NCI-H1694 treated with DMSO at 0.1 percent for 48 hours (cell line): ENCODE measurements around the gene HBM.
A peak's percentile ranks its signal among the peaks of the same experiment; 100 is the strongest.
"Not testable (repeated sequence)": the region's sequence is repeated elsewhere in the genome, so short reads cannot be mapped to it uniquely, and the experiment has no call there.

ENCODE experiments used
- DNase-seq: peaks from one replicate; lab custom pipeline; 2025; lab: John Stamatoyannopoulos, UW

HBM gene

GRCh38 chr16:169014-169413 is 3.2 kb downstream of the HBM start:
- no peak for DNase-seq

DNA sequence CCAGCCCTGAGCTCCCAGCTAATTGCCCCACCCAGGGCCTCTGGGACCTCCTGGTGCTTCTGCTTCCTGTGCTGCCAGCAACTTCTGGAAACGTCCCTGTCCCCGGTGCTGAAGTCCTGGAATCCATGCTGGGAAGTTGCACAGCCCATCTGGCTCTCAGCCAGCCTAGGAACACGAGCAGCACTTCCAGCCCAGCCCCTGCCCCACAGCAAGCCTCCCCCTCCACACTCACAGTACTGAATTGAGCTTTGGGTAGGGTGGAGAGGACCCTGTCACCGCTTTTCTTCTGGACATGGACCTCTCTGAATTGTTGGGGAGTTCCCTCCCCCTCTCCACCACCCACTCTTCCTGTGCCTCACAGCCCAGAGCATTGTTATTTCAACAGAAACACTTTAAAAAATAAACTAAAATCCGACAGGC is 4.3 kb downstream of the HBM start:
- DNase-seq: not testable (repeated sequence)

- DNase-seq: no peak
These were observed 5.0 kb downstream of the HBM start for GRCh38 chr16:170788-171187.

DNA sequence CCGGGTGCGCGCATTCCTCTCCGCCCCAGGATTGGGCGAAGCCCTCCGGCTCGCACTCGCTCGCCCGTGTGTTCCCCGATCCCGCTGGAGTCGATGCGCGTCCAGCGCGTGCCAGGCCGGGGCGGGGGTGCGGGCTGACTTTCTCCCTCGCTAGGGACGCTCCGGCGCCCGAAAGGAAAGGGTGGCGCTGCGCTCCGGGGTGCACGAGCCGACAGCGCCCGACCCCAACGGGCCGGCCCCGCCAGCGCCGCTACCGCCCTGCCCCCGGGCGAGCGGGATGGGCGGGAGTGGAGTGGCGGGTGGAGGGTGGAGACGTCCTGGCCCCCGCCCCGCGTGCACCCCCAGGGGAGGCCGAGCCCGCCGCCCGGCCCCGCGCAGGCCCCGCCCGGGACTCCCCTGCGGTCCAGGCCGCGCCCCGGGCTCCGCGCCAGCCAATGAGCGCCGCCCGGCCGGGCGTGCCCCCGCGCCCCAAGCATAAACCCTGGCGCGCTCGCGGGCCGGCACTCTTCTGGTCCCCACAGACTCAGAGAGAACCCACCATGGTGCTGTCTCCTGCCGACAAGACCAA is 6.7 kb downstream of the HBM start, which contains the start of gene HBA2:
TSS of gene HBA2 (plus strand) at position 503 of the 568 bp plus-strand sequence. CDS start at position 540, 37 bp downstream.
- DNase-seq: not testable (repeated sequence)

GRCh38 chr16:173211-173854 is 7.6 kb downstream of the HBM start:
- DNase-seq: not testable (repeated sequence)

DNA sequence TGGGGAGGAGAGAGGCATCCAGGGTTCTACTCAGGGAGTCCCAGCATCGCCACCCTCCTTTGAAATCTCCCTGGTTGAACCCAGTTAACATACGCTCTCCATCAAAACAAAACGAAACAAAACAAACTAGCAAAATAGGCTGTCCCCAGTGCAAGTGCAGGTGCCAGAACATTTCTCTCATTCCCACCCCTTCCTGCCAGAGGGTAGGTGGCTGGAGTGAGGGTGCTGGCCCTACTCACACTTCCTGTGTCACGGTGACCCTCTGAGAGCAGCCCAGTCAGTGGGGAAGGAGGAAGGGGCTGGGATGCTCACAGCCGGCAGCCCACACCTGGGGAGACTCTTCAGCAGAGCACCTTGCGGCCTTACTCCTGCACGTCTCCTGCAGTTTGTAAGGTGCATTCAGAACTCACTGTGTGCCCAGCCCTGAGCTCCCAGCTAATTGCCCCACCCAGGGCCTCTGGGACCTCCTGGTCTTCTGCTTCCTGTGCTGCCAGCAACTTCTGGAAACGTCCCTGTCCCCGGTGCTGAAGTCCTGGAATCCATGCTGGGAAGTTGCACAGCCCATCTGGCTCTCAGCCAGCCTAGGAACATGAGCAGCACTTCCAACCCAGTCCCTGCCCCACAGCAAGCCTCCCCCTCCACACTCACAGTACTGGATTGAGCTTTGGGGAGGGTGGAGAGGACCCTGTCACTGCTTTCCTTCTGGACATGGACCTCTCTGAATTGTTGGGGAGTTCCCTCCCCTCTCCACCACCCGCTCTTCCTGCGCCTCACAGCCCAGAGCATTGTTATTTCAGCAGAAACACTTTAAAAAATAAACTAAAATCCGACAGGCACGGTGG is 8.4 kb downstream of the HBM start:
- DNase-seq: not testable (repeated sequence)

- no peak for DNase-seq
These were observed 9.5 kb downstream of the HBM start for GRCh38 chr16:175011-175949.

GRCh38 chr16:176006-176405 is 10.2 kb downstream of the HBM start:
- not testable (repeated sequence) for DNase-seq

DNA sequence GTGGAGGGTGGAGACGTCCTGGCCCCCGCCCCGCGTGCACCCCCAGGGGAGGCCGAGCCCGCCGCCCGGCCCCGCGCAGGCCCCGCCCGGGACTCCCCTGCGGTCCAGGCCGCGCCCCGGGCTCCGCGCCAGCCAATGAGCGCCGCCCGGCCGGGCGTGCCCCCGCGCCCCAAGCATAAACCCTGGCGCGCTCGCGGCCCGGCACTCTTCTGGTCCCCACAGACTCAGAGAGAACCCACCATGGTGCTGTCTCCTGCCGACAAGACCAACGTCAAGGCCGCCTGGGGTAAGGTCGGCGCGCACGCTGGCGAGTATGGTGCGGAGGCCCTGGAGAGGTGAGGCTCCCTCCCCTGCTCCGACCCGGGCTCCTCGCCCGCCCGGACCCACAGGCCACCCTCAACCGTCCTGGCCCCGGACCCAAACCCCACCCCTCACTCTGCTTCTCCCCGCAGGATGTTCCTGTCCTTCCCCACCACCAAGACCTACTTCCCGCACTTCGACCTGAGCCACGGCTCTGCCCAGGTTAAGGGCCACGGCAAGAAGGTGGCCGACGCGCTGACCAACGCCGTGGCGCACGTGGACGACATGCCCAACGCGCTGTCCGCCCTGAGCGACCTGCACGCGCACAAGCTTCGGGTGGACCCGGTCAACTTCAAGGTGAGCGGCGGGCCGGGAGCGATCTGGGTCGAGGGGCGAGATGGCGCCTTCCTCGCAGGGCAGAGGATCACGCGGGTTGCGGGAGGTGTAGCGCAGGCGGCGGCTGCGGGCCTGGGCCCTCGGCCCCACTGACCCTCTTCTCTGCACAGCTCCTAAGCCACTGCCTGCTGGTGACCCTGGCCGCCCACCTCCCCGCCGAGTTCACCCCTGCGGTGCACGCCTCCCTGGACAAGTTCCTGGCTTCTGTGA is 11.0 kb downstream of the HBM start, which contains the start of gene HBA1:
TSS of gene HBA1 (plus strand) at position 204 of the 906 bp plus-strand sequence. CDS start at position 241, 37 bp downstream.
- DNase-seq: not testable (repeated sequence)

DNA sequence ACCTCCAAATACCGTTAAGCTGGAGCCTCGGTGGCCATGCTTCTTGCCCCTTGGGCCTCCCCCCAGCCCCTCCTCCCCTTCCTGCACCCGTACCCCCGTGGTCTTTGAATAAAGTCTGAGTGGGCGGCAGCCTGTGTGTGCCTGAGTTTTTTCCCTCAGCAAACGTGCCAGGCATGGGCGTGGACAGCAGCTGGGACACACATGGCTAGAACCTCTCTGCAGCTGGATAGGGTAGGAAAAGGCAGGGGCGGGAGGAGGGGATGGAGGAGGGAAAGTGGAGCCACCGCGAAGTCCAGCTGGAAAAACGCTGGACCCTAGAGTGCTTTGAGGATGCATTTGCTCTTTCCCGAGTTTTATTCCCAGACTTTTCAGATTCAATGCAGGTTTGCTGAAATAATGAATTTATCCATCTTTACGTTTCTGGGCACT is 11.6 kb downstream of the HBM start:
- DNase-seq: peak; percentile 98

DNA sequence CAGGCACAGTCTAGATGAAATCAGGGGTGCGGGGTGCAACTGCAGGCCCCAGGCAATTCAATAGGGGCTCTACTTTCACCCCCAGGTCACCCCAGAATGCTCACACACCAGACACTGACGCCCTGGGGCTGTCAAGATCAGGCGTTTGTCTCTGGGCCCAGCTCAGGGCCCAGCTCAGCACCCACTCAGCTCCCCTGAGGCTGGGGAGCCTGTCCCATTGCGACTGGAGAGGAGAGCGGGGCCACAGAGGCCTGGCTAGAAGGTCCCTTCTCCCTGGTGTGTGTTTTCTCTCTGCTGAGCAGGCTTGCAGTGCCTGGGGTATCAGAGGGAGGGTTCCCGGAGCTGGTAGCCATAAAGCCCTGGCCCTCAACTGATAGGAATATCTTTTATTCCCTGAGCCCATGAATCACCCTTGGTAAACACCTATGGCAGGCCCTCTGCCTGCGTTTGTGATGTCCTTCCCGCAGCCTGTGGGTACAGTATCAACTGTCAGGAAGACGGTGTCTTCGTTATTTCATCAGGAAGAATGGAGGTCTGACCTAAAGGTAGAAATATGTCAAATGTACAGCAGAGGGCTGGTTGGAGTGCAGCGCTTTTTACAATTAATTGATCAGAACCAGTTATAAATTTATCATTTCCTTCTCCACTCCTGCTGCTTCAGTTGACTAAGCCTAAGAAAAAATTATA is 12.3 kb downstream of the HBM start:
- DNase-seq: no peak

DNA sequence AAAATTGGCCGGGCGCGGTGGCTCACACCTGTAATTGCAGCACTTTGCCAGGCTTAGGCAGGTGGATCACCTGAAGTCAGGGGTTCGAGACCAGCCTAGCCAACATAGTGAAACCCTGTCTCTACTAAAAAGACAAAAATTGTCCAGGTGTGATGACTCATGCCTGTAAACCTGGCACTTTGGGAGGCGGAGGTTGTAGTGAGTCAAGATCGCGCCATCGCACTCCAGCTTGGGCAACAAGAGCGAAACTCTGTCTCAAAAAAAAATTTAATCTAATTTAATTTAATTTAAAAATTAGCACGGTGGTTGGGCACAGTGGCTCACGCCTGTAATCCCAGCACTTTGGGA is 12.9 kb downstream of the HBM start:
- DNase-seq: no peak

GRCh38 chr16:179211-180092 is 13.7 kb downstream of the HBM start:
- no peak for DNase-seq

DNA sequence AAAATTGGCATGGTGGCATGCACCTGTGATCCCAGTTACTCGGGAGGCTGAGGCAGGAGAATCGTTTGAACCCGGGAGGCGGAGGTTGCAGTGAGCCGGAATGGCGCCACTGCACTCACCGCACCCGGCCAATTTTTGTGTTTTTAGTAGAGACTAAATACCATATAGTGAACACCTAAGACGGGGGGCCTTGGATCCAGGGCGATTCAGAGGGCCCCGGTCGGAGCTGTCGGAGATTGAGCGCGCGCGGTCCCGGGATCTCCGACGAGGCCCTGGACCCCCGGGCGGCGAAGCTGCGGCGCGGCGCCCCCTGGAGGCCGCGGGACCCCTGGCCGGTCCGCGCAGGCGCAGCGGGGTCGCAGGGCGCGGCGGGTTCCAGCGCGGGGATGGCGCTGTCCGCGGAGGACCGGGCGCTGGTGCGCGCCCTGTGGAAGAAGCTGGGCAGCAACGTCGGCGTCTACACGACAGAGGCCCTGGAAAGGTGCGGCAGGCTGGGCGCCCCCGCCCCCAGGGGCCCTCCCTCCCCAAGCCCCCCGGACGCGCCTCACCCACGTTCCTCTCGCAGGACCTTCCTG is 14.4 kb downstream of the HBM start, which contains the start of gene HBQ1:
TSS of gene HBQ1 (plus strand) at position 359 of the 575 bp plus-strand sequence. CDS start at position 387, 28 bp downstream.
- peak; percentile 5 for DNase-seq

DNA sequence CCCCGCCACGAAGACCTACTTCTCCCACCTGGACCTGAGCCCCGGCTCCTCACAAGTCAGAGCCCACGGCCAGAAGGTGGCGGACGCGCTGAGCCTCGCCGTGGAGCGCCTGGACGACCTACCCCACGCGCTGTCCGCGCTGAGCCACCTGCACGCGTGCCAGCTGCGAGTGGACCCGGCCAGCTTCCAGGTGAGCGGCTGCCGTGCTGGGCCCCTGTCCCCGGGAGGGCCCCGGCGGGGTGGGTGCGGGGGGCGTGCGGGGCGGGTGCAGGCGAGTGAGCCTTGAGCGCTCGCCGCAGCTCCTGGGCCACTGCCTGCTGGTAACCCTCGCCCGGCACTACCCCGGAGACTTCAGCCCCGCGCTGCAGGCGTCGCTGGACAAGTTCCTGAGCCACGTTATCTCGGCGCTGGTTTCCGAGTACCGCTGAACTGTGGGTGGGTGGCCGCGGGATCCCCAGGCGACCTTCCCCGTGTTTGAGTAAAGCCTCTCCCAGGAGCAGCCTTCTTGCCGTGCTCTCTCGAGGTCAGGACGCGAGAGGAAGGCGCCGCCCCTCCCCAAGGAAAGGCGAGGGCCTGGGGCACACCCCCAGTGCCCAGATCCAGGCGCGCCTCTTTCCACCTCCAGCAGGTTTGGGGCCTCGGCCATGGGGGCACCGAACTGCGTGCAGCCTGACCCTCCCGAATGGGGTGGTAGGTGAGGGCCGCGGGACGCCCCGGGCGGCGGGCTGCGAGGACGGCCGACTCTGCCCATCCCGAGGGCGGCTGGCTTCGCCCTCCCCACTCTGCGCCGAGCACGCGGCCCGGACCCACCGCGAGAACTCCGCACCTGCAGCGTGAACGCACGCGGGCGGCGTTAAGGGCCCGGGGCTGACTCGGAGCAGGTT is 15.1 kb downstream of the HBM start:
- peak; percentile 22 for DNase-seq

DNA sequence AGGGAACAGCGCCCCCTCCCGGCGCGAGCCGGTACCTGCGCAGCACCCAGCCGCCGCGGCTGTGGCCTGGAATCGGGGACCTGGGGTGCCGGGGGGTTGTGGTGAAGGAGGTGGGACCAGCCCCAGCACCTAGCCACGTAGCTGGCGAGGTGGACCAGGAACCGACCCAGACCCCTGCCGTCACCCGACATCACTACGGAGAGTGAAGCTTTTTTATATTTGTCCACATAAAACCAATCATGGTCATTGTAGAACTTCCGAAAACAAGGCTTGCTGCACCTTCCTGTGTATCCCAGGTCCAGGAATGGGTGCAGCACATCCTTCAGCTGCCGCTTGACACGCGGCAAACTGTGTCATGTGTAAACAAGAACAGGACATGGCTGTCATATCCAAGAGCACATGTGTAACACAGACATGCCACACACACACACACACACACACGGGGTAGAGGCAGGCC is 15.8 kb downstream of the HBM start:
- no peak for DNase-seq

- DNase-seq: no peak
These were observed 17.2 kb downstream of the HBM start for GRCh38 chr16:183005-183404.
